Sigmoid colon (tissue), 7 donors: ENCODE data around the gene OR6S1. TPM values are rescaled to one million over a fixed set of nuclear protein-coding genes. Genes with fewer than 3 reads are reported as not detected.

ENCODE experiments used
- DNase-seq: peaks from one replicate; pipeline ENCODE4 v3.0.0-alpha.2; 2019
- H3K27ac ChIP-seq, 4 donors: fragments of 200-600 bp; sonication (generic); one replicate each; pipeline ENCODE4 v1.5.1; 2016 to 2019; ENCODE audit warnings: mild to moderate bottlenecking in 1 of 4
- H3K27me3 ChIP-seq, 3 donors: fragments of 200-600 bp; sonication (generic); one replicate each; pipeline ENCODE4 v1.5.1; 2019; ENCODE audit warnings: mild to moderate bottlenecking in 1 of 3
- H3K36me3 ChIP-seq, 4 donors: fragments of 200-600 bp; sonication (generic); one replicate each; pipeline ENCODE4 v1.5.1; 2016 to 2019
- H3K4me1 ChIP-seq, 4 donors: fragments of 200-600 bp; sonication (generic); one replicate each; pipeline ENCODE4 v1.5.1; 2017 to 2019
- H3K4me3 ChIP-seq, 4 donors: fragments of 200-600 bp; sonication (generic); one replicate each; pipeline ENCODE4 v1.5.1; 2017 to 2019; ENCODE audit warnings: mild to moderate bottlenecking in 2 of 4, moderate library complexity in 1 of 4
- H3K9me3 ChIP-seq, 4 donors: fragments of 200-600 bp in 3 of 4; sonication (generic) in 3 of 4; one replicate each; pipeline versions ENCODE4 v1.5.1 to v1.6.1; 2013 to 2019
- CTCF ChIP-seq, 4 experiments: fragments of 450-650 bp in 3 of 4; fragments of 200-600 bp in 1 of 4; IDR thresholded peaks; one replicate each; pipeline ENCODE4 v1.5.1; 2016 to 2019; ENCODE audit warnings: antibody characterized with exemption in 4 of 4, mild to moderate bottlenecking in 3 of 4, moderate library complexity in 2 of 4
- EP300 ChIP-seq, 4 donors: sonication (generic); formaldehyde crosslinking; IDR thresholded peaks; one replicate each; pipeline ENCODE4 v1.6.1; 2017; ENCODE audit warnings: antibody characterized with exemption in 4 of 4
- POLR2A ChIP-seq, 2 donors: fragments of 450-650 bp; IDR thresholded peaks; one replicate each; pipeline ENCODE4 v1.6.1; 2016; ENCODE audit warnings: antibody characterized with exemption in 2 of 2, mild to moderate bottlenecking in 2 of 2, moderate library complexity in 2 of 2
- POLR2AphosphoS5 ChIP-seq, 4 donors: sonication (generic); formaldehyde crosslinking; IDR thresholded peaks; one replicate each; pipeline ENCODE4 v1.6.1; 2017; ENCODE audit warnings: antibody characterized with exemption in 4 of 4
- WGBS, 2 donors: extraction: QIAGEN DNeasy Blood & Tissue Kit; methylation state at CpG; one replicate each; pipeline ENCODE4 v1.1.7; 2013; 5-methylcytosine and 5-hydroxymethylcytosine counted together
- intact Hi-C: fragments of 100-400 bp; cut with DNase I; formaldehyde crosslinking; loops from one replicate; pipeline ENCODE4 v1.15.1; 2023
- polyA plus RNA-seq, 3 donors: library from polyadenylated mRNA; stranded (reverse); fragments of 200-250 nt; gene quantifications; one replicate each; pipeline ENCODE4 v1.2.3, GENCODE V29; 2013
- total RNA-seq, 4 donors: library from RNA; depleted of rRNA; stranded (reverse); fragments of >200 nt; gene quantifications; one replicate each; pipeline ENCODE4 v1.1.0, GENCODE V29; 2016
- donor health status: healthy with polysubstance abuse.
- donor health status: Bipolar disorder and iron deficiency.
- donor health status: healthy.

The OR6S1 gene
- total and polyA plus RNA-seq, 7 donors, result not detected

GRCh38 chr14:20606902-20607242 is 34.6 kb downstream of the OR6S1 start:
- Histone ChIP-seq H3K27ac (no peak overlapping the region), H3K9me3 (no peaks in the 10 kb centered on the region), H3K4me1 (peaks cover 0 to 11% (median 4%) of the 10 kb centered on the region in 4 donors), H3K36me3 (no peaks in the 10 kb centered on the region), H3K4me3 (no peak overlapping the region), H3K27me3 (no peaks in the 10 kb centered on the region)
- TF ChIP-seq CTCF (IDR thresholded peaks at IDR 0.05), result no peak
- TF ChIP-seq POLR2A (IDR thresholded peaks at IDR 0.05), result no peak
- TF ChIP-seq EP300 (IDR thresholded peaks at IDR 0.05), result no peak
- no peak for TF ChIP-seq POLR2AphosphoS5 (IDR thresholded peaks at IDR 0.05)
- intact Hi-C loops, result no loop called here
- no peak for DNase-seq
- 22 to 73% methylated on average over 2 of the region's 2 CpGs for WGBS, 2 donors

- H3K36me3 ChIP-seq, result no peaks in the 10 kb centered on the region
- H3K4me3 ChIP-seq, result no peak overlapping the region
- 21 to 46% methylated on average over 8 of the region's 8 CpGs for WGBS, 2 donors
- no peaks in the 10 kb centered on the region for H3K9me3 ChIP-seq
- intact Hi-C loops, result no loop called here
- H3K4me1 ChIP-seq, result peaks cover 0 to 9% (median 4%) of the 10 kb centered on the region in 4 donors
- TF ChIP-seq EP300 (IDR thresholded peaks at IDR 0.05) (no peak), CTCF (IDR thresholded peaks at IDR 0.05) (peak in 1 of 4 experiments; percentile 6)
- H3K27me3 ChIP-seq, result no peaks in the 10 kb centered on the region
- no peak overlapping the region for H3K27ac ChIP-seq
- no peak for DNase-seq
Observed at GRCh38 chr14:20606190-20606901, 35.1 kb downstream of the OR6S1 start.

GRCh38 chr14:20603813-20604690 is 37.4 kb downstream of the OR6S1 start:
- Histone ChIP-seq H3K4me1 (no peaks in the 10 kb centered on the region), H3K27me3 (no peaks in the 10 kb centered on the region), H3K36me3 (no peaks in the 10 kb centered on the region), H3K4me3 (no peak overlapping the region), H3K9me3 (no peaks in the 10 kb centered on the region), H3K27ac (no peak overlapping the region)
- 81 to 83% methylated on average over 13 of the region's 13 CpGs for WGBS, 2 donors
- intact Hi-C loops, result no loop called here
- DNase-seq, result no peak
- no peak for TF ChIP-seq CTCF (IDR thresholded peaks at IDR 0.05)

GRCh38 chr14:20602583-20602982 is 38.9 kb downstream of the OR6S1 start:
- H3K36me3 ChIP-seq, result no peaks in the 10 kb centered on the region
- intact Hi-C loops, result no loop called here
- 91% methylated on average over 9 of the region's 9 CpGs for WGBS, 2 donors

More at GRCh38 chr14:20602583-20602982, 38.9 kb downstream of the OR6S1 start:
- DNase-seq, result no peak
- TF ChIP-seq POLR2A (IDR thresholded peaks at IDR 0.05) (no peak), EP300 (IDR thresholded peaks at IDR 0.05) (no peak), CTCF (IDR thresholded peaks at IDR 0.05) (no peak), POLR2AphosphoS5 (IDR thresholded peaks at IDR 0.05) (no peak)
- Histone ChIP-seq H3K4me1 (no peaks in the 10 kb centered on the region), H3K27me3 (no peaks in the 10 kb centered on the region), H3K9me3 (no peaks in the 10 kb centered on the region), H3K4me3 (no peak overlapping the region), H3K27ac (no peak overlapping the region)
